Lung (tissue), 12 donors: ENCODE results near the gene TEAD1. TPM values are rescaled to one million over a fixed set of nuclear protein-coding genes. Genes with fewer than 3 reads are reported as not detected.

Experiments used
- ATAC-seq: fragments of 200-7000 bp; cut with Tn5 transposase; one replicate; pipeline ENCODE4 v1.9.1; 2020; ENCODE audit warnings: moderate number of reproducible peaks; ENCODE audit not compliant: insufficient read depth, low FRiP score
- DNase-seq, 3 donors: peaks; one replicate each; pipeline ENCODE4 v3.0.0-alpha.2; 2013 to 2017
- H3K27ac ChIP-seq, 2 donors: one replicate each; pipeline ENCODE4 v1.5.1; 2013; ENCODE audit warnings: mild to moderate bottlenecking in 2 of 2, moderate library complexity in 2 of 2, control low read depth in 1 of 2, inconsistent platforms in 1 of 2, low read depth in 1 of 2, low read length in 1 of 2
- H3K27me3 ChIP-seq, 3 donors: one replicate each; pipeline ENCODE4 v1.5.1; 2013; ENCODE audit warnings: low read length in 2 of 3; ENCODE audit not compliant: control insufficient read depth in 3 of 3, insufficient read depth in 3 of 3
- H3K36me3 ChIP-seq, 4 donors: one replicate each; pipeline ENCODE4 v1.5.1; 2013; ENCODE audit warnings: low read length in 4 of 4, mild to moderate bottlenecking in 1 of 4, moderate library complexity in 1 of 4; ENCODE audit not compliant: control insufficient read depth in 4 of 4, insufficient read depth in 4 of 4
- H3K4me1 ChIP-seq, 5 donors: one replicate each; pipeline ENCODE4 v1.5.1; 2013; ENCODE audit warnings: low read length in 5 of 5, mild to moderate bottlenecking in 2 of 5, moderate library complexity in 1 of 5; ENCODE audit not compliant: control insufficient read depth in 5 of 5, insufficient read depth in 5 of 5
- H3K4me3 ChIP-seq: one replicate; pipeline ENCODE4 v1.5.1; 2013; ENCODE audit warnings: mild to moderate bottlenecking, control low read depth, moderate library complexity
- H3K9ac ChIP-seq, 2 donors: one replicate each; pipeline ENCODE4 v1.5.1; 2013; ENCODE audit warnings: low read length in 2 of 2, control low read depth in 1 of 2; ENCODE audit not compliant: insufficient read depth in 1 of 2
- H3K9me3 ChIP-seq, 4 donors: one replicate each; pipeline ENCODE4 v1.5.1; 2013; ENCODE audit warnings: low read length in 3 of 4, mild to moderate bottlenecking in 1 of 4, moderate library complexity in 1 of 4; ENCODE audit not compliant: control insufficient read depth in 4 of 4, insufficient read depth in 3 of 4
- CTCF ChIP-seq: IDR thresholded peaks from 2 replicates; pipeline ENCODE4 v1.5.1; 2012; ENCODE audit warnings: mild to moderate bottlenecking; ENCODE audit errors: control extremely low read depth, extremely low read depth
- WGBS, 2 donors: extraction: QIAGEN DNeasy Blood & Tissue Kit; methylation state at CpG; one replicate each; pipeline ENCODE4 v1.1.7; 2013; 5-methylcytosine and 5-hydroxymethylcytosine counted together
- polyA plus RNA-seq, 2 donors: library from polyadenylated mRNA; stranded (reverse); fragments of 200-250 nt; gene quantifications; one replicate each; pipeline ENCODE4 v1.2.1, GENCODE V29; 2013
- total RNA-seq, 2 donors: library from RNA; depleted of rRNA in 1 of 2; stranded (reverse); fragments of >200 nt in 1 of 2; gene quantifications; one replicate each; pipeline ENCODE4 v1.2.1, GENCODE V29; 2014 to 2021
- donor health status: control.
- donor health status: control.
- donor health status: Bipolar disorder and iron deficiency.
- donor health status: healthy.
- donor health status: DM: yes; HTN: yes; CAD: no.

The TEAD1 gene
- total and polyA plus RNA-seq, 4 donors: 7.7 to 141 (median 38.8) TPM

DNA sequence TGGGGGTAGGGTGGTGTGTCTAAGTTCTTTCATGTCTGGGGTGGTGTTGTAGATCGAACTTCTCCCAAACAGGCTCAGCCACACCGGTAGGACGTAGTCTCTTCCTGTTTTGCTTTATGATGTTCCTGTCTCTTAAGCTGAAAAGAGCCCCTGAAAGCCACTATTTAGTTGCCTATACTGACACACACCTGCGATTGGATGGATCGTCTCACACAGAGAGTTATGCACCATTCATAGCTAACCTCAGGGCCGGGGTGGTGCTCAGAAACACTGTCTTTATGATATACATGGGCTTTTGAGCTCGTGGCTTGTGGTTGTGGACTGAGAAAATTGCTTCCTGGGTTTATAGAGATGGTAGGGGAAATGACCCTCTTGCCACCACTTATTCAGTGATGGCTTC, 137.6 kb downstream of the TEAD1 start:
- no peak overlapping the region for H3K4me3 ChIP-seq
- H3K36me3 ChIP-seq: no peaks in the 10 kb centered on the region
- peaks cover 21 to 53% (median 38%) of the 10 kb centered on the region in 5 donors for H3K4me1 ChIP-seq
- TF ChIP-seq CTCF: no peak
- no peak overlapping the region for H3K9ac ChIP-seq
- 49 to 64% methylated on average over 7 of the region's 7 CpGs for WGBS, 2 donors
- DNase-seq (no peak), ATAC-seq (no peak)
- no peak overlapping the region for H3K27ac ChIP-seq
- no peaks in the 10 kb centered on the region for H3K9me3 ChIP-seq
- no peaks in the 10 kb centered on the region for H3K27me3 ChIP-seq

- no peak overlapping the region for H3K4me3 ChIP-seq
Measured at GRCh38 chr11:12812849-12813248, 138.6 kb downstream of the TEAD1 start.

DNA sequence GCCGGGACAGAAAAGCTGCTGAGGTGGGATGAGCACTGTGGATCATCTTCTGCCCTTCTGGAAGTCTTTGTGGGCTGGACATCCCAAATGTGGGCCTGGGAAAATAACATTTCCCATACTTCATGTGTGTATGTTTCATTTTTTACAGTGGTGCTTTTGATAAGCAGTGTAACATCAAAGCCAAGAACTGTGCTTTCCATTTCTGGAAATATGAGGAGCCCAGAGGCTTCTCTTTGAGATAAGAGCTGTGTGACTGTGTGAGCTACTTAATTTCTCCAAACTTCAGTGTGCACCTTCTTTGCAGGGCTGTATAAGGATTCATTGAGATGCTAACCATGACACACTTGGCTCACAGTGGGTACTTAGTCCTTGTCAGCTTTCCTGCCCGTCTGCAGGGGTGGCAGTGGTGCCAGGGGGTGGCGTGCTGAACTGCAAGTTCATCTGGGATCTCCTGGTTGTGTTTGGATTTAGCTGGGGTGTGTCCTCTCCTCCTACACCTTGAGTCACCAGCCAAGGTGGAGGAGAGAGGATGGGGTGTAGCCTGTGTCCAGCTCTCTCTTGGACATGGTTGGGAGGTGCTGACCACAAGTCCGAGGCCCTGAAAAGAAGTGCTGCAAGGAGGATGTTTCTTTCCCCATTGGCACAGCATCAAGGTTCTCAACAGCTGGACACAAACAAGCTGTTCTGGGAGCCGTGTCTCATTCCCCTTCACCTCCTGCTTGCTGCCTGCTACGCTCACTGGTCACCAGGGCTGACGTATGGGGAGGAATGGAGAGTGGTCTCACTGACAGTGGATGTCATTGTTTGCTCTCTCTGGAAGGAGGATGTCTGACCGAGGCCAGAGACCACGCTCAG, 139.4 kb downstream of the TEAD1 start:
- ATAC-seq: peak; percentile 8
- WGBS, 2 donors: 60 to 76% methylated on average over 9 of the region's 9 CpGs
- no peaks in the 10 kb centered on the region for H3K9me3 ChIP-seq
- peak overlapping the region; percentile 34 to 87 for H3K27ac ChIP-seq
- peak overlapping the region in 1 of 2 donors; percentile 56 for H3K9ac ChIP-seq
- H3K36me3 ChIP-seq: no peaks in the 10 kb centered on the region
- no peaks in the 10 kb centered on the region for H3K27me3 ChIP-seq
- no peak overlapping the region for H3K4me3 ChIP-seq
- H3K4me1 ChIP-seq: peaks cover 28 to 66% (median 35%) of the 10 kb centered on the region in 5 donors
- DNase-seq: peak; percentile 84 to 94 (median 90)
- TF ChIP-seq CTCF: no peak

More at GRCh38 chr11:12812849-12813248, 138.6 kb downstream of the TEAD1 start:
- WGBS, 2 donors: 64 to 67% methylated on average over 4 of the region's 4 CpGs
- H3K9me3 ChIP-seq: no peaks in the 10 kb centered on the region
- DNase-seq (no peak), ATAC-seq (no peak)
- peak overlapping the region in 1 of 2 donors; percentile 1 for H3K9ac ChIP-seq
- TF ChIP-seq CTCF: no peak
- no peaks in the 10 kb centered on the region for H3K36me3 ChIP-seq
- peak overlapping the region in 1 of 2 donors; percentile 34 for H3K27ac ChIP-seq
- H3K27me3 ChIP-seq: no peaks in the 10 kb centered on the region
- peaks cover 24 to 59% (median 38%) of the 10 kb centered on the region in 5 donors for H3K4me1 ChIP-seq
